Psoas muscle (tissue), 8 donors: ENCODE data around the gene COL2A1. TPM values are rescaled to one million over a fixed set of nuclear protein-coding genes. Genes with fewer than 3 reads are reported as not detected.

ENCODE experiments used
- ATAC-seq, 4 donors: fragments of 200-7000 bp; cut with Tn5 transposase; one replicate each; pipeline ENCODE4 v1.9.1; 2020; ENCODE audit warnings: moderate library complexity in 3 of 4, mild to moderate bottlenecking in 2 of 4
- DNase-seq, 2 donors: peaks; one replicate each; pipeline ENCODE4 v3.0.0-alpha.2; 2020
- H3K27ac ChIP-seq: fragments of 200-600 bp; one replicate; pipeline ENCODE4 v1.8.0; 2022
- H3K27me3 ChIP-seq, 3 donors: fragments of 200-600 bp in 1 of 3; one replicate each; pipeline versions ENCODE4 v1.6.1 to v1.8.0; 2013 to 2022; ENCODE audit warnings: low read length in 2 of 3, mild to moderate bottlenecking in 2 of 3, moderate library complexity in 1 of 3; ENCODE audit not compliant: insufficient read depth in 3 of 3
- H3K36me3 ChIP-seq, 2 donors: fragments of 200-600 bp in 1 of 2; one replicate each; pipeline versions ENCODE4 v1.6.1 to v1.8.0; 2013 to 2022; ENCODE audit warnings: low read depth in 1 of 2, mild to moderate bottlenecking in 1 of 2, moderate library complexity in 1 of 2; ENCODE audit not compliant: insufficient read depth in 1 of 2
- H3K4me1 ChIP-seq: fragments of 200-600 bp; one replicate; pipeline ENCODE4 v1.8.0; 2022
- H3K4me3 ChIP-seq: fragments of 200-600 bp; one replicate; pipeline ENCODE4 v1.8.0; 2022; ENCODE audit warnings: mild to moderate bottlenecking
- H3K9me3 ChIP-seq: fragments of 200-600 bp; one replicate; pipeline ENCODE4 v1.8.0; 2022
- WGBS, 3 donors: extraction: QIAGEN DNeasy Blood & Tissue Kit; methylation state at CpG; one replicate each; pipeline versions ENCODE4 v1.1.6 to v1.1.7; 2013; 5-methylcytosine and 5-hydroxymethylcytosine counted together
- intact Hi-C, 2 donors: fragments of 100-400 bp; cut with DNase I; formaldehyde crosslinking; loops; one replicate each; pipeline versions ENCODE4 v1.11.0 to v1.14.2; 2022
- polyA plus RNA-seq, 3 donors: library from polyadenylated mRNA; stranded (reverse); fragments of 200-250 nt; gene quantifications; one replicate each; pipeline ENCODE4 v1.2.3, GENCODE V29; 2013
- total RNA-seq, 4 donors: library from RNA; stranded (reverse); fragmentation: NEBNext Ultra II Directional in 2 of 4; extraction: Animal tissue kit (Norgen Biotek cat#: 25700) in 2 of 4; gene quantifications; one replicate each; pipeline versions ENCODE4 v1.2.1 to v1.2.4, GENCODE V29; 2021 to 2023
- TF ChIP-seq, protein P1 (sequence below): fragments of 200-600 bp; IDR thresholded peaks from one replicate; pipeline ENCODE4 v1.8.0; 2022; ENCODE audit warnings: antibody characterized with exemption
- donor health status: healthy with polysubstance abuse.
- donor health status: DM: no; HTN: no; CAD: no; lungs with moderate emphysema.
- donor health status: Bipolar disorder and iron deficiency.
- donor health status: healthy.
- donor health status: DM: yes; HTN: yes; CAD: no.
- donor health status: DM: no; HTN: no; CAD: no.
- donor health status: DM: no; HTN: no; CAD: no.
- donor health status: DM: yes; HTN: yes; CAD: no.

The COL2A1 gene
- total and polyA plus RNA-seq, 7 donors, result 0.06 to 0.41 (median 0.07) TPM; not detected in 4

DNA sequence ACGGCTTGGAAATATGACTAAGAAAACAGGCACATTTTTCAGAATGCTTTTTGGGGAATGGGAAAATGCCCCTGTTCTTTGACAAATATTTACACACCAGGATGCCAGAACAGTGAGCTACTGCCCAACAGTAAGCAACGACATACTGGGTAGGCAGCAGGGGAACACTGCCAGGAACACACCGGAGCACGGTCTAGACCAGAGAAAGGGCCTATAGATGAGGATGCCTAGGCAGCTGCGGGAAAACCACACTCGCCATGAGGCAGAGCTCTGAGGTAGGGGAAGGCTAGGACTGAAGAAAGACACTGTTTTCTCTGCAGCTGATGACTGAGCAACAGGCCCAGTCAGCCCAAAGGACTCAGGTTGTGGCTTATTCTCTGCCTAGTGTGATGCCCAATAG, 45.9 kb upstream of the COL2A1 start:
- 87 to 95% (median 92%) methylated on average over 6 of the region's 6 CpGs for WGBS, 3 donors
- Histone ChIP-seq H3K27me3 (no peaks in the 10 kb centered on the region), H3K4me3 (no peak overlapping the region), H3K27ac (no peak overlapping the region), H3K9me3 (no peaks in the 10 kb centered on the region), H3K36me3 (peaks cover 8 to 55% of the 10 kb centered on the region in 2 donors), H3K4me1 (peaks cover 11% of the 10 kb centered on the region)
- DNase-seq (no peak), ATAC-seq (no peak)
- intact Hi-C loops, result no loop called here
- TF ChIP-seq, protein P1, sequence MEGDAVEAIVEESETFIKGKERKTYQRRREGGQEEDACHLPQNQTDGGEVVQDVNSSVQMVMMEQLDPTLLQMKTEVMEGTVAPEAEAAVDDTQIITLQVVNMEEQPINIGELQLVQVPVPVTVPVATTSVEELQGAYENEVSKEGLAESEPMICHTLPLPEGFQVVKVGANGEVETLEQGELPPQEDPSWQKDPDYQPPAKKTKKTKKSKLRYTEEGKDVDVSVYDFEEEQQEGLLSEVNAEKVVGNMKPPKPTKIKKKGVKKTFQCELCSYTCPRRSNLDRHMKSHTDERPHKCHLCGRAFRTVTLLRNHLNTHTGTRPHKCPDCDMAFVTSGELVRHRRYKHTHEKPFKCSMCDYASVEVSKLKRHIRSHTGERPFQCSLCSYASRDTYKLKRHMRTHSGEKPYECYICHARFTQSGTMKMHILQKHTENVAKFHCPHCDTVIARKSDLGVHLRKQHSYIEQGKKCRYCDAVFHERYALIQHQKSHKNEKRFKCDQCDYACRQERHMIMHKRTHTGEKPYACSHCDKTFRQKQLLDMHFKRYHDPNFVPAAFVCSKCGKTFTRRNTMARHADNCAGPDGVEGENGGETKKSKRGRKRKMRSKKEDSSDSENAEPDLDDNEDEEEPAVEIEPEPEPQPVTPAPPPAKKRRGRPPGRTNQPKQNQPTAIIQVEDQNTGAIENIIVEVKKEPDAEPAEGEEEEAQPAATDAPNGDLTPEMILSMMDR, result no peak

DNA sequence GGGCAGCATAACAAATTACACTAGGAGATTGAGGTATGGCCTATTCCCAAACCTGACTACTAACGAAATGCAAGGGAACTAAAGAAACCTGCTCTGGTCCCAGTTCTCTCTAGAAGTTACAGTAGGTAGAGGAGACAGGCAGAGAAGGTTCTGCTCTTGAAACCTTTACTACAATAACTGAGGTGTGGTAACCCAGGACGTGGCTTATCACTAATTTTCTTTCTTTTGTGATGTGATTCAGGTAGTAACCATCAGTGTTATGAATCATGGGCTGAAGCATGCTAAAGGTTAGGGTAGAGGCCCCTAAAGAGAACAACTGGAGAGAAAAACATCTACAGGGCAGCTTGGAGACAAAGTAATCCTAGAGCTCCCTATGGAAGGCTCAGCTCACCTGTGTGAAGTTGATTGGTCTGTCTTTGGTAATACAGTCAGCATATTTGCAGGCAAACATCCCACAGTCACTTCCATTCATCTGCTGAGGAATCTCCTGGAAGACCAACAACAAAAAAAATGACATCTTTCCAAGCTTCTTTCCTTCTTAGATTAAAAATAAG, 41.8 kb upstream of the COL2A1 start:
- Histone ChIP-seq H3K36me3 (peaks cover 15 to 76% of the 10 kb centered on the region in 2 donors), H3K27me3 (no peaks in the 10 kb centered on the region), H3K4me3 (no peak overlapping the region), H3K27ac (no peak overlapping the region), H3K9me3 (no peaks in the 10 kb centered on the region), H3K4me1 (no peaks in the 10 kb centered on the region)
- DNase-seq, result no peak
- 84 to 96% (median 92%) methylated on average over 2 of the region's 2 CpGs for WGBS, 3 donors
- no peak for ATAC-seq
- intact Hi-C loops, result no loop called here
- TF ChIP-seq, protein P1, result no peak

DNA sequence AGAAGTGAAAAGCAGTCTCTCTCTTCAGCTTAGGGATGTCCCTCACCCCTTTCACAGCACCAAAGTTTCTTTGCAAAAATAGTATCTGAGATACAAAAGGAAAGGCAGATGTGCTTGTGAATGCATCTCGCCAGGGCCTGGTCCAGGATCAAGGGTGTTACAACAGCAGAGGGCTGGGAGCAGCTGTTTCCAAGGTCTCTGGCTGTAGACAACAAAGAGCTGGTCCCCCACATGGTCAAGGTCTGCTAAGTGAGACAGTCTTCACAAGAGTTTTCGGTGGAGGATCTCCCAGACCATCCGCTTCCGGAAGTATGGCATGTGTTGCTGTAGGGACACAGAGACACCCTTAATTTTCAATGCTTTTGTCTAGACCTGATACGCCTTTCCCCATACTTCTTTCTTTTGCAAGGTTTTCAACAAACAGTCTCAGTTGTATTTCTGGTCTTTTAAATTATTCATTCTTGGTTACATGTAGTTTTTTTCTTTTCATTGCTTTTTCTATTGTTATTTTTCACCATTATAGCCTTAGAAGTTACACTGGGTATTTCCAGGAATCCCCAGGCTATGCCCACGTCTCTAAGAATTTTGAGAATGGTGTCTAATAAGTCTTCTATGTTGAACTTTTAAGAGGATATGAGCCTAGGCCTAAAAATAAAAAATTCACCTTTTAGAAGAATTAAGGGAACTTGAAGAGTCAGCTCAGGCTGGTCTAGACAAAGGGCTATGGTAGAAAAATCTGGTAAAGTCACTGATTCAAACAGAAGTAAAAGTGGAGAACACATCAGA, 41.0 kb upstream of the COL2A1 start:
- DNase-seq, result no peak
- Histone ChIP-seq H3K4me3 (no peak overlapping the region), H3K36me3 (peaks cover 15 to 75% of the 10 kb centered on the region in 2 donors), H3K27ac (no peak overlapping the region), H3K27me3 (no peaks in the 10 kb centered on the region), H3K9me3 (no peaks in the 10 kb centered on the region), H3K4me1 (no peaks in the 10 kb centered on the region)
- no peak for ATAC-seq
- 92 to 95% (median 94%) methylated on average over 6 of the region's 6 CpGs for WGBS, 3 donors
- intact Hi-C loops, result no loop called here
- TF ChIP-seq, protein P1, result no peak

DNA sequence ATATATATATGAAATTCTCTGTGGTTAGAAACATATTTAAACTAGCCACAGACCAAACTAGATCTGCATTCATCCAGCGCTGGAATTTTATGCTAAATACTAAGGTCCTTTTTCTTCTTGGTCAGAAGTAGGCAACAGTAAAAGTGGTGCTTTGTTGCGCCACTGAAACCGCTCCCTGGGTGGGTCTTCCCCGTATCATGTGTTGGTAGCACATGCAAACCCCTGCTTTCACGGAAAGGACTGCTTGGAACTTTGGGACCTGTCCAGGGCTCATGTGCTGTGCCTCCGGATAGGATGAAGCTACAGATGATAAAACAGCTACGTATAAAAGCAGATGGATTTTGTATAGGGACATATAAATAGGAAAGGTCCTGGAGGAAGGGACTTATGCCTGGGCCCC, 40.1 kb upstream of the COL2A1 start:
- TF ChIP-seq, protein P1, result no peak

More for the DNA sequence above, 40.1 kb upstream of the COL2A1 start:
- Histone ChIP-seq H3K4me1 (no peaks in the 10 kb centered on the region), H3K4me3 (no peak overlapping the region), H3K27me3 (no peaks in the 10 kb centered on the region), H3K27ac (no peak overlapping the region), H3K36me3 (peaks cover 15 to 66% of the 10 kb centered on the region in 2 donors), H3K9me3 (no peaks in the 10 kb centered on the region)
- ATAC-seq (no peak), DNase-seq (no peak)
- intact Hi-C loops, result no loop called here
- 74 to 87% (median 77%) methylated on average over 7 of the region's 7 CpGs for WGBS, 3 donors
